Stimulated activated naive CD4-positive, alpha-beta T cell (primary cell): ENCODE measurements around the gene DDX50.
"Not testable (repeated sequence)": the region's sequence is repeated elsewhere in the genome, so short reads cannot be mapped to it uniquely, and the experiment has no call there.

Experiments used
- DNase-seq, 6 experiments: peaks; one replicate each; lab custom pipeline; 2025; lab: John Stamatoyannopoulos, UW

Gene DDX50

GRCh38 chr10:68901105-68901927 lies at the start of gene DDX50:
Gene DDX50 (plus strand): TSS chr10:68901315. CDS start chr10:68901385, 70 bp downstream.
- DNase-seq = peak; percentile 91 to 96 (median 95)

GRCh38 chr10:68856352-68856751 lies 44.8 kb upstream of the DDX50 start:
- DNase-seq = no peak

- no peak for DNase-seq
Observed at GRCh38 chr10:68857005-68857404, 44.1 kb upstream of the DDX50 start.

- no peak for DNase-seq
Observed at GRCh38 chr10:68861253-68861652, 39.9 kb upstream of the DDX50 start.

GRCh38 chr10:68864611-68865010 lies 36.5 kb upstream of the DDX50 start:
- DNase-seq = no peak

- not testable (repeated sequence) for DNase-seq
Observed at GRCh38 chr10:68868173-68868572, 32.9 kb upstream of the DDX50 start.

- DNase-seq = no peak
Observed at GRCh38 chr10:68869623-68870022, 31.5 kb upstream of the DDX50 start.

- no peak for DNase-seq
Observed at GRCh38 chr10:68870061-68870460, 31.1 kb upstream of the DDX50 start.

GRCh38 chr10:68870545-68871104 lies 30.5 kb upstream of the DDX50 start:
- peak in 3 of 6 experiments; percentile 12 to 34 (median 20) for DNase-seq

- no peak for DNase-seq
Observed at GRCh38 chr10:68871105-68871711, 29.9 kb upstream of the DDX50 start.

GRCh38 chr10:68871731-68872342 lies 29.3 kb upstream of the DDX50 start:
- no peak for DNase-seq

- DNase-seq = no peak
Observed at GRCh38 chr10:68876246-68877138, 24.6 kb upstream of the DDX50 start.

- no peak for DNase-seq
Observed at GRCh38 chr10:68877482-68878110, 23.5 kb upstream of the DDX50 start.

GRCh38 chr10:68878496-68878895 lies 22.6 kb upstream of the DDX50 start:
- no peak for DNase-seq

GRCh38 chr10:68879628-68880027 lies 21.5 kb upstream of the DDX50 start:
- no peak for DNase-seq

- DNase-seq = no peak
Observed at GRCh38 chr10:68880181-68880580, 20.9 kb upstream of the DDX50 start.

GRCh38 chr10:68895041-68895440 lies 6.1 kb upstream of the DDX50 start:
- DNase-seq = no peak

GRCh38 chr10:68897336-68897741 lies 3.8 kb upstream of the DDX50 start:
- peak in 4 of 6 experiments; percentile 16 to 51 (median 36) for DNase-seq

- DNase-seq = no peak
Observed at GRCh38 chr10:68899186-68899745, 1.8 kb upstream of the DDX50 start.

- peak in 1 of 6 experiments; percentile 91 for DNase-seq
Observed at GRCh38 chr10:68900427-68901104, 549 bp upstream of the DDX50 start.
